Stimulated activated CD4-positive, alpha-beta T cell treated with anti-CD3 and anti-CD28 coated beads, Interleukin-2, amount 100 ng/mL, for 48 hours (primary cell): ENCODE data around the gene HMX2.
"Not testable (repeated sequence)": the region's sequence is repeated elsewhere in the genome, so short reads cannot be mapped to it uniquely, and the experiment has no call there.

Source experiments
- DNase-seq, 2 donors: peaks; one replicate each; pipeline ENCODE4 v3.0.0-alpha.2; 2020

The HMX2 gene

GRCh38 chr10:123153486-123154091 lies 5.7 kb downstream of the HMX2 start:
- DNase-seq = no peak

- DNase-seq = peak; percentile 83 to 89
Measured at GRCh38 chr10:123154092-123154710, 6.3 kb downstream of the HMX2 start, which contains the start of gene BUB3. BUB3 (plus strand) TSS chr10:123154402; CDS start chr10:123154918, 516 bp downstream.

GRCh38 chr10:123154711-123155505 lies 7.0 kb downstream of the HMX2 start:
- peak in 1 of 2 donors; percentile 41 for DNase-seq

- no peak for DNase-seq
Measured at GRCh38 chr10:123156078-123156477, 8.1 kb downstream of the HMX2 start.

- no peak for DNase-seq
Measured at GRCh38 chr10:123157210-123157609, 9.3 kb downstream of the HMX2 start.

- no peak for DNase-seq
Measured at GRCh38 chr10:123158682-123159081, 10.7 kb downstream of the HMX2 start.

- no peak for DNase-seq
Measured at GRCh38 chr10:123160311-123160980, 12.5 kb downstream of the HMX2 start.

GRCh38 chr10:123164319-123164718 lies 16.4 kb downstream of the HMX2 start:
- DNase-seq = no peak

- no peak for DNase-seq
Measured at GRCh38 chr10:123165445-123166072, 17.6 kb downstream of the HMX2 start.

- DNase-seq = no peak
Measured at GRCh38 chr10:123166618-123167017, 18.7 kb downstream of the HMX2 start.

- DNase-seq = no peak
Measured at GRCh38 chr10:123170961-123171360, 23.0 kb downstream of the HMX2 start.

- DNase-seq = not testable (repeated sequence)
Measured at GRCh38 chr10:123171616-123172015, 23.7 kb downstream of the HMX2 start.

GRCh38 chr10:123175389-123176387 lies 27.8 kb downstream of the HMX2 start:
- DNase-seq = no peak

- DNase-seq = not testable (repeated sequence)
Measured at GRCh38 chr10:123178390-123178789, 30.5 kb downstream of the HMX2 start.

GRCh38 chr10:123180101-123181090 lies 32.5 kb downstream of the HMX2 start:
- DNase-seq = no peak

- DNase-seq = no peak
Measured at GRCh38 chr10:123183724-123184123, 35.8 kb downstream of the HMX2 start.

- no peak for DNase-seq
Measured at GRCh38 chr10:123187781-123188180, 39.8 kb downstream of the HMX2 start.

GRCh38 chr10:123191886-123192285 lies 44.0 kb downstream of the HMX2 start:
- DNase-seq = no peak

- DNase-seq = no peak
Measured at GRCh38 chr10:123194056-123194455, 46.1 kb downstream of the HMX2 start.
